Activated CD4-positive, CD25-positive, alpha-beta regulatory T cell treated with anti-CD3 and anti-CD28 coated beads, Interleukin-2, amount 50 U/mL, for 16 hours (primary cell): ENCODE data around the gene TRPT1.

ENCODE experiments used
- DNase-seq: peaks from one replicate; pipeline ENCODE4 v3.0.0-alpha.2; 2020; ENCODE audit warnings: low read depth, low spot score

TRPT1 gene

GRCh38 chr11:64230171-64230984 lies 4.4 kb upstream of the TRPT1 start, which contains the start of gene DNAJC4:
Gene DNAJC4, plus strand, starts transcription at chr11:64230548. Its CDS starts 307 bp downstream, at chr11:64230855.
- DNase-seq: peak; percentile 79

GRCh38 chr11:64229744-64230170 lies 3.8 kb upstream of the TRPT1 start:
- DNase-seq: no peak

GRCh38 chr11:64229090-64229743 lies 3.2 kb upstream of the TRPT1 start:
- DNase-seq: no peak

GRCh38 chr11:64227405-64227956 lies 1.5 kb upstream of the TRPT1 start:
- DNase-seq: no peak

GRCh38 chr11:64226507-64227051 lies 593 bp upstream of the TRPT1 start:
- no peak for DNase-seq

- no peak for DNase-seq
Measured at GRCh38 chr11:64224891-64225607, 937 bp downstream of the TRPT1 start.

- DNase-seq: no peak
Measured at GRCh38 chr11:64224151-64224890, 1.7 kb downstream of the TRPT1 start.

GRCh38 chr11:64223001-64223651 lies 2.9 kb downstream of the TRPT1 start:
- DNase-seq: no peak

- DNase-seq: no peak
Measured at GRCh38 chr11:64222651-64223000, 3.4 kb downstream of the TRPT1 start.

- DNase-seq: no peak
Measured at GRCh38 chr11:64220798-64221197, 5.2 kb downstream of the TRPT1 start.

GRCh38 chr11:64220271-64220670 lies 5.7 kb downstream of the TRPT1 start:
- DNase-seq: no peak

- no peak for DNase-seq
Measured at GRCh38 chr11:64219755-64220154, 6.2 kb downstream of the TRPT1 start.

GRCh38 chr11:64219354-64219684 lies 6.7 kb downstream of the TRPT1 start:
- no peak for DNase-seq

- no peak for DNase-seq
Measured at GRCh38 chr11:64218628-64219353, 7.2 kb downstream of the TRPT1 start.

GRCh38 chr11:64216879-64217278 lies 9.1 kb downstream of the TRPT1 start:
- no peak for DNase-seq

GRCh38 chr11:64211181-64211872 lies 14.7 kb downstream of the TRPT1 start:
- no peak for DNase-seq

GRCh38 chr11:64210301-64211020 lies 15.5 kb downstream of the TRPT1 start:
- DNase-seq: no peak

GRCh38 chr11:64209563-64209843 lies 16.5 kb downstream of the TRPT1 start:
- DNase-seq: no peak
